OCI-LY3 (cell line): ENCODE results near the gene NVL.

ENCODE experiments used
- H2AFZ ChIP-seq: fragments of 200-600, 300-600 bp; shearing (Covaris generic); 2 replicates; pipeline ENCODE4 v1.6.0; 2014; ENCODE audit warnings: antibody characterized with exemption, low read depth, low read length
- H3K27ac ChIP-seq: fragments of 200-600, 300-600 bp; sonication (generic); 2 replicates; pipeline ENCODE4 v1.5.1; 2014; ENCODE audit warnings: mild to moderate bottlenecking, low read length, moderate library complexity, mixed read lengths
- H3K27me3 ChIP-seq: fragments of 200-600, 300-600 bp; sonication (generic); 2 replicates; pipeline ENCODE4 v1.6.1; 2014; ENCODE audit warnings: low read depth, low read length, mixed read lengths
- H3K36me3 ChIP-seq: fragments of 200-600, 300-600 bp; sonication (generic); replicated peaks from 2 replicates; pipeline ENCODE3; 2014; ENCODE audit warnings: low read depth, low read length, mixed read lengths
- H3K4me1 ChIP-seq: fragments of 300-600, 200-600 bp; sonication (generic); 2 replicates; pipeline ENCODE4 v1.6.1; 2014; ENCODE audit warnings: low read length, mixed read lengths
- H3K4me2 ChIP-seq: fragments of 200-600, 300-600 bp; sonication (generic); 2 replicates; pipeline ENCODE4 v1.6.1; 2014; ENCODE audit warnings: low read length, mixed read lengths
- H3K4me3 ChIP-seq: fragments of 300-600, 200-600 bp; sonication (generic); 2 replicates; pipeline ENCODE4 v1.5.1; 2014; ENCODE audit warnings: antibody characterized with exemption, mild to moderate bottlenecking, low read length, moderate library complexity
- H3K79me2 ChIP-seq: fragments of 300-600, 200-600 bp; shearing (Covaris generic); 2 replicates; pipeline ENCODE4 v1.6.1; 2014; ENCODE audit warnings: mild to moderate bottlenecking, low read length, mixed read lengths
- H3K9ac ChIP-seq: fragments of 300-600, 200-600 bp; shearing (Covaris generic); 2 replicates; pipeline ENCODE4 v1.6.0; 2014; ENCODE audit warnings: mild to moderate bottlenecking, low read length, moderate library complexity
- H3K9me3 ChIP-seq: fragments of 200-600, 300-600 bp; shearing (Covaris generic); 2 replicates; pipeline ENCODE4 v1.6.1; 2014; ENCODE audit warnings: low read length, mixed read lengths; ENCODE audit not compliant: insufficient read depth
- H4K20me1 ChIP-seq: fragments of 200-600, 300-600 bp; sonication (generic); 2 replicates; pipeline ENCODE4 v1.6.1; 2016; ENCODE audit warnings: low read length, mixed read lengths; ENCODE audit not compliant: insufficient read depth
- CTCF ChIP-seq: fragments of 200-600, 300-600 bp; sonication (generic); IDR thresholded peaks from 2 replicates; pipeline ENCODE4 v1.5.1; 2014; ENCODE audit warnings: antibody characterized with exemption, low read length, low read depth
- EZH2phosphoT487 ChIP-seq: fragments of 200-600 bp; shearing (Covaris generic); IDR thresholded peaks from 2 replicates; pipeline ENCODE4 v1.6.1; 2018; ENCODE audit warnings: antibody characterized with exemption, mixed run types, low read depth

The NVL gene

GRCh38 chr1:224198572-224198971 is 131.4 kb downstream of the NVL start:
- H3K27me3 ChIP-seq, result no peaks in the 10 kb centered on the region
- peaks cover 10% of the 10 kb centered on the region for H3K36me3 ChIP-seq
- H3K4me1 ChIP-seq, result peaks cover 33% of the 10 kb centered on the region
- H4K20me1 ChIP-seq, result no peaks in the 10 kb centered on the region
- no peak overlapping the region for H3K4me2 ChIP-seq
- TF ChIP-seq EZH2phosphoT487, result no peak
- no peak for TF ChIP-seq CTCF
- H2AFZ ChIP-seq, result no peak overlapping the region
- H3K4me3 ChIP-seq, result no peak overlapping the region
- H3K9ac ChIP-seq, result no peak overlapping the region
- H3K9me3 ChIP-seq, result no peaks in the 10 kb centered on the region
- no peaks in the 10 kb centered on the region for H3K79me2 ChIP-seq
- no peak overlapping the region for H3K27ac ChIP-seq

GRCh38 chr1:224196813-224197600 is 133.0 kb downstream of the NVL start:
- no peaks in the 10 kb centered on the region for H3K27me3 ChIP-seq
- TF ChIP-seq EZH2phosphoT487 (no peak), CTCF (no peak)
- H3K36me3 ChIP-seq, result peaks cover 22% of the 10 kb centered on the region
- H3K4me1 ChIP-seq, result peaks cover 37% of the 10 kb centered on the region
- H2AFZ ChIP-seq, result no peak overlapping the region
- H3K9ac ChIP-seq, result no peak overlapping the region
- 0 out of 2 replicates have a peak, but pooled peaks cover 3% of the 10 kb centered on the region for H3K79me2 ChIP-seq
- H4K20me1 ChIP-seq, result peaks cover 5% of the 10 kb centered on the region
- H3K27ac ChIP-seq, result no peak overlapping the region
- no peaks in the 10 kb centered on the region for H3K9me3 ChIP-seq
- H3K4me2 ChIP-seq, result no peak overlapping the region
- H3K4me3 ChIP-seq, result no peak overlapping the region

GRCh38 chr1:224193319-224193966 is 136.5 kb downstream of the NVL start:
- Histone ChIP-seq H2AFZ (no peak overlapping the region), H3K4me3 (no peak overlapping the region), H3K36me3 (peaks cover 37% of the 10 kb centered on the region), H3K27ac (0 out of 2 replicates have a peak overlapping the region, but pooled peaks have one; percentile 2), H3K4me1 (peaks cover 49% of the 10 kb centered on the region), H4K20me1 (peaks cover 27% of the 10 kb centered on the region), H3K27me3 (no peaks in the 10 kb centered on the region), H3K4me2 (0 out of 2 replicates have a peak overlapping the region, but pooled peaks have one; percentile 15), H3K79me2 (peaks cover 33% of the 10 kb centered on the region), H3K9me3 (no peaks in the 10 kb centered on the region), H3K9ac (no peak overlapping the region)
- TF ChIP-seq CTCF (no peak), EZH2phosphoT487 (no peak)

- H2AFZ ChIP-seq, result no peak overlapping the region
- H3K9ac ChIP-seq, result 0 out of 2 replicates have a peak overlapping the region, but pooled peaks have one; percentile 5
- peak overlapping the region; percentile 72 for H3K27ac ChIP-seq
- peaks cover 38% of the 10 kb centered on the region for H4K20me1 ChIP-seq
- H3K9me3 ChIP-seq, result no peaks in the 10 kb centered on the region
- no peaks in the 10 kb centered on the region for H3K27me3 ChIP-seq
- TF ChIP-seq CTCF, result no peak
- TF ChIP-seq EZH2phosphoT487, result no peak
- H3K4me2 ChIP-seq, result peak overlapping the region; percentile 54
- H3K4me3 ChIP-seq, result peak overlapping the region; percentile 13; the same call in 1 of the 2 replicates
- H3K4me1 ChIP-seq, result peaks cover 52% of the 10 kb centered on the region
- peaks cover 45% of the 10 kb centered on the region for H3K79me2 ChIP-seq
- H3K36me3 ChIP-seq, result peaks cover 47% of the 10 kb centered on the region
Observed at GRCh38 chr1:224192082-224192788, 137.7 kb downstream of the NVL start.
